Neural progenitor cell (in vitro differentiated cells): ENCODE measurements around the gene SNN. TPM values are rescaled to one million over a fixed set of nuclear protein-coding genes. Genes with fewer than 3 reads are reported as not detected.

Experiments
- DNase-seq: peaks from one replicate; pipeline ENCODE4 v3.0.0-alpha.2; 2016; ENCODE audit warnings: low spot score
- H2AFZ ChIP-seq: fragments of 200-600 bp; sonication (generic); replicated peaks from 2 replicates; pipeline ENCODE4 v1.6.1; 2016; ENCODE audit warnings: antibody characterized with exemption
- H3F3A ChIP-seq: fragments of 200-600 bp; sonication (generic); 2 replicates; pipeline ENCODE4 v1.6.1; 2016; ENCODE audit warnings: antibody characterized with exemption, low read depth
- H3K27ac ChIP-seq: fragments of 200-600 bp; sonication (generic); 2 replicates; pipeline ENCODE4 v1.5.1; 2016; ENCODE audit warnings: mild to moderate bottlenecking
- H3K27me3 ChIP-seq: fragments of 200-600 bp; sonication (generic); 2 replicates; pipeline ENCODE4 v1.6.1; 2016; ENCODE audit warnings: mild to moderate bottlenecking, moderate library complexity
- H3K36me3 ChIP-seq: fragments of 200-600 bp; sonication (generic); 2 replicates; pipeline ENCODE4 v1.5.1; 2016
- H3K4me1 ChIP-seq: fragments of 200-600 bp; sonication (generic); 2 replicates; pipeline ENCODE4 v1.6.1; 2016; ENCODE audit warnings: mixed run types
- H3K4me2 ChIP-seq: fragments of 200-600 bp; sonication (generic); 2 replicates; pipeline ENCODE4 v1.6.1; 2016
- H3K4me3 ChIP-seq: fragments of 200-600 bp; sonication (generic); 2 replicates; pipeline ENCODE4 v1.5.1; 2016
- H3K79me2 ChIP-seq: fragments of 200-600 bp; sonication (generic); 2 replicates; pipeline ENCODE4 v1.6.1; 2016; ENCODE audit warnings: low read depth
- H3K9ac ChIP-seq: fragments of 200-600 bp; sonication (generic); 2 replicates; pipeline ENCODE4 v1.6.1; 2016
- H3K9me3 ChIP-seq: fragments of 200-600 bp; sonication (generic); 2 replicates; pipeline ENCODE4 v1.5.1; 2016; ENCODE audit warnings: low read depth
- H4K20me1 ChIP-seq: fragments of 200-600 bp; sonication (generic); 2 replicates; pipeline ENCODE4 v1.6.1; 2016; ENCODE audit warnings: low read depth
- H3K27ac Mint-ChIP-seq: 3 replicates; pipeline ENCODE4 v1.8.0; 2021; ENCODE audit warnings: mixed read lengths
- H3K27me3 Mint-ChIP-seq: 2 replicates; pipeline ENCODE4 v1.8.0; 2022; ENCODE audit warnings: low read depth, mild to moderate bottlenecking, inconsistent platforms, moderate library complexity, mixed read lengths; ENCODE audit not compliant: insufficient read depth
- H3K36me3 Mint-ChIP-seq: 3 replicates; pipeline ENCODE4 v1.8.0; 2021; ENCODE audit warnings: mixed read lengths
- H3K4me1 Mint-ChIP-seq: 3 replicates; pipeline ENCODE4 v1.8.0; 2021; ENCODE audit warnings: mixed read lengths
- H3K4me3 Mint-ChIP-seq: 3 replicates; pipeline ENCODE4 v1.8.0; 2021; ENCODE audit warnings: mild to moderate bottlenecking, moderate library complexity, mixed read lengths
- H3K9me3 Mint-ChIP-seq: 3 replicates; pipeline ENCODE4 v1.8.0; 2020; ENCODE audit warnings: mixed read lengths
- EZH2 ChIP-seq: fragments of 200-600 bp; sonication (generic); IDR thresholded peaks from 2 replicates; pipeline ENCODE4 v1.6.1; 2017; ENCODE audit warnings: antibody characterized with exemption, mild to moderate bottlenecking, moderate library complexity
- EZH2phosphoT487 ChIP-seq: fragments of 200-600 bp; sonication (generic); IDR thresholded peaks from 2 replicates; pipeline ENCODE4 v1.6.1; 2017; ENCODE audit warnings: antibody characterized with exemption
- total RNA-seq: library from RNA; depleted of rRNA; stranded (reverse); fragments of >200 nt; gene quantifications from 2 replicates; pipeline ENCODE4 v1.2.3, GENCODE V29; 2015; ENCODE audit warnings: low replicate concordance
- TF ChIP-seq, protein P1 (sequence below): fragments of 200-600 bp; sonication (generic); IDR thresholded peaks from 2 replicates; pipeline ENCODE4 v1.5.1; 2017; ENCODE audit warnings: antibody characterized with exemption, mild to moderate bottlenecking

The SNN gene
- total RNA-seq, 1 donor from 2014 or later, result 48.7 TPM

GRCh38 chr16:11692651-11693050 lies 24.4 kb downstream of the SNN start:
- H3K36me3 Mint-ChIP-seq, result peaks cover 31% of the 10 kb centered on the region
- no peaks in the 10 kb centered on the region for H3K9me3 Mint-ChIP-seq
- no peak overlapping the region for H3K4me3 Mint-ChIP-seq
- peaks cover 2% of the 10 kb centered on the region for H3K27me3 Mint-ChIP-seq
- no peaks in the 10 kb centered on the region for H3K9me3 ChIP-seq
- no peaks in the 10 kb centered on the region for H3K79me2 ChIP-seq
- peaks cover 27% of the 10 kb centered on the region for H4K20me1 ChIP-seq
- H3K36me3 ChIP-seq, result no peaks in the 10 kb centered on the region
- H3K4me1 ChIP-seq, result peaks cover 14% of the 10 kb centered on the region
- peaks cover 19% of the 10 kb centered on the region for H3K4me1 Mint-ChIP-seq
- no peak overlapping the region for H3K4me2 ChIP-seq
- no peaks in the 10 kb centered on the region for H3F3A ChIP-seq
- TF ChIP-seq EZH2 (no peak), EZH2phosphoT487 (no peak)
- TF ChIP-seq, protein P1, sequence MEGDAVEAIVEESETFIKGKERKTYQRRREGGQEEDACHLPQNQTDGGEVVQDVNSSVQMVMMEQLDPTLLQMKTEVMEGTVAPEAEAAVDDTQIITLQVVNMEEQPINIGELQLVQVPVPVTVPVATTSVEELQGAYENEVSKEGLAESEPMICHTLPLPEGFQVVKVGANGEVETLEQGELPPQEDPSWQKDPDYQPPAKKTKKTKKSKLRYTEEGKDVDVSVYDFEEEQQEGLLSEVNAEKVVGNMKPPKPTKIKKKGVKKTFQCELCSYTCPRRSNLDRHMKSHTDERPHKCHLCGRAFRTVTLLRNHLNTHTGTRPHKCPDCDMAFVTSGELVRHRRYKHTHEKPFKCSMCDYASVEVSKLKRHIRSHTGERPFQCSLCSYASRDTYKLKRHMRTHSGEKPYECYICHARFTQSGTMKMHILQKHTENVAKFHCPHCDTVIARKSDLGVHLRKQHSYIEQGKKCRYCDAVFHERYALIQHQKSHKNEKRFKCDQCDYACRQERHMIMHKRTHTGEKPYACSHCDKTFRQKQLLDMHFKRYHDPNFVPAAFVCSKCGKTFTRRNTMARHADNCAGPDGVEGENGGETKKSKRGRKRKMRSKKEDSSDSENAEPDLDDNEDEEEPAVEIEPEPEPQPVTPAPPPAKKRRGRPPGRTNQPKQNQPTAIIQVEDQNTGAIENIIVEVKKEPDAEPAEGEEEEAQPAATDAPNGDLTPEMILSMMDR, result no peak
- H3K27me3 ChIP-seq, result no peaks in the 10 kb centered on the region
- H2AFZ ChIP-seq, result no peak overlapping the region
- no peak for DNase-seq
- H3K4me3 ChIP-seq, result no peak overlapping the region
- no peak overlapping the region for H3K27ac ChIP-seq
- H3K27ac Mint-ChIP-seq, result no peak overlapping the region
- H3K9ac ChIP-seq, result no peak overlapping the region

DNA sequence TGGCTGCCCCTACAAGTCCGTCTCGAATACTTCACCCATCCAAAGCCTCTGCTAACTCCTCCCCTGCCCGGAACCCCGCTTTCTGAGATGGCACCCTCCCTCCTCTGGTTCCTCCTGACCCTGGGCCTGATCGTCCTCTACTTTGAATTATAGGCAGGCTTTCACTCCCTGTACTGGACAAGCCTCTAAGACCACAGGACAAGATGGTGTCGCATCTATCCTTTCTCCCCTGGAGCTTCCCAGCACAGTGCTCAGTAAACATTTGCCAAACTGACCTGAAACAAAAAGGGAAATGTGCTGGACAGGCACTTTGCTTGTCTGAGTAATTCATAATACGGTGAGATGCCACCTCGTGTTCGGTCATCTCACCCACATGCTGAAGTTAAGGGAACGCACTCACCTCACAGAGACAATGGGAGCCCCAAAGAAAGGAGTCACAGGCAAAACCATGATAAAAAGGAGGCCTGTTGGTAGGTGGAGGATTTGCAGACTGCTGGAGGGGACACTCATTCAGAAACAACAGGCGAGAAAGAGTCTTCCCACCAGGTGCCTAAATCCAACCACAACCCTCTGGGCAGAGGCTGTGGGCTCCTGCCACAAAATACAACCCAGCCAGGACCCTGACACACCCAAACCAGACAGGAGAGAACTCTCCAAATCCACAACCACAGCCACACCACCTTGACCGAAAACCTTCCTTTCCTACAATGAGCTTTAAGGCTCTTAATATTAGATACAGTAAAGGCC lies 28.2 kb downstream of the SNN start:
- Mint-ChIP-seq H3K27ac (peak overlapping the region; percentile 3), H3K9me3 (no peaks in the 10 kb centered on the region), H3K4me1 (peaks cover 4% of the 10 kb centered on the region), H3K36me3 (peaks cover 33% of the 10 kb centered on the region), H3K4me3 (peak overlapping the region; percentile 24), H3K27me3 (peaks cover 2% of the 10 kb centered on the region)
- Histone ChIP-seq H3K4me2 (no peak overlapping the region), H3K27me3 (no peaks in the 10 kb centered on the region), H3K9ac (no peak overlapping the region), H3K79me2 (no peaks in the 10 kb centered on the region), H4K20me1 (peaks cover 8% of the 10 kb centered on the region), H3K9me3 (no peaks in the 10 kb centered on the region), H3K4me1 (no peaks in the 10 kb centered on the region), H3K36me3 (no peaks in the 10 kb centered on the region), H3F3A (no peaks in the 10 kb centered on the region), H2AFZ (no peak overlapping the region), H3K4me3 (no peak overlapping the region), H3K27ac (no peak overlapping the region)
- DNase-seq, result no peak
- no peak for TF ChIP-seq EZH2phosphoT487
- TF ChIP-seq, protein P1, result no peak
- TF ChIP-seq EZH2, result no peak

DNA sequence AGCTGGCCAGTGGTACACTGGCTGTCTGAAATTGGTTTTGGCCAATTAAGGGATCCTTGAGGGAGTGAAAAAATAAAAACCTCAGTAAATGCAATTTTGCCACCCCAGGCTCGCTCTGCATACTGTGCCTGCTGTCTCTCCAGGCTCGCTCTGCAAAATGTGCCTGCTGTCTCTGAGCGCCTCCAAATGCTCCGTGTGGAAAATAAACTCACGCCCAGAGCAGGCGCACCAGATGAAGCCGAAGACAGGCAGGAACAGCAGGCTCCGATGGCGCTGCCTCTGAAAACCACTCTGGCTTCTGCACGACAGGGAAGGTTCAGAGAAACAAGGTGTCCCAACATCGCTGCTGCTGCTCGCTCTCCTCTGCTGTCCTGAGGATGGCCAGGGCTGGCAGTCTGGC lies 29.1 kb downstream of the SNN start:
- no peaks in the 10 kb centered on the region for H3K27me3 ChIP-seq
- DNase-seq, result no peak
- peaks cover 2% of the 10 kb centered on the region for H3K27me3 Mint-ChIP-seq
- H3K9ac ChIP-seq, result no peak overlapping the region
- no peak overlapping the region for H3K4me3 ChIP-seq
- H4K20me1 ChIP-seq, result peaks cover 3% of the 10 kb centered on the region
- no peak overlapping the region for H3K4me2 ChIP-seq
- no peak overlapping the region for H3K27ac Mint-ChIP-seq
- no peaks in the 10 kb centered on the region for H3K79me2 ChIP-seq
- H3K27ac ChIP-seq, result no peak overlapping the region
- no peak overlapping the region for H2AFZ ChIP-seq
- no peak for TF ChIP-seq EZH2phosphoT487
- TF ChIP-seq EZH2, result no peak
- TF ChIP-seq, protein P1, result no peak
- H3K36me3 Mint-ChIP-seq, result peaks cover 27% of the 10 kb centered on the region
- no peak overlapping the region for H3K4me3 Mint-ChIP-seq
- H3K4me1 ChIP-seq, result no peaks in the 10 kb centered on the region
- H3F3A ChIP-seq, result no peaks in the 10 kb centered on the region
- peaks cover 4% of the 10 kb centered on the region for H3K4me1 Mint-ChIP-seq
- H3K9me3 Mint-ChIP-seq, result no peaks in the 10 kb centered on the region
- no peaks in the 10 kb centered on the region for H3K36me3 ChIP-seq
- no peaks in the 10 kb centered on the region for H3K9me3 ChIP-seq
